HEK293 (cell line): ENCODE data around the gene ADD1.

ENCODE experiments used
- MZF1 ChIP-seq: fragments of 450-650 bp; formaldehyde crosslinking; IDR thresholded peaks from 2 replicates; pipeline ENCODE4 v1.5.1; 2017; ENCODE audit warnings: missing biosample characterization, missing genetic modification characterization, borderline replicate concordance
- SP7 ChIP-seq: fragments of 450-650 bp; formaldehyde crosslinking; IDR thresholded peaks from 2 replicates; pipeline ENCODE4 v1.5.1; 2016; ENCODE audit warnings: missing biosample characterization, missing genetic modification characterization
- ZNF121 ChIP-seq: fragments of 450-650 bp; formaldehyde crosslinking; IDR thresholded peaks from 2 replicates; pipeline ENCODE4 v1.5.1; 2016; ENCODE audit warnings: missing biosample characterization, missing genetic modification characterization
- ZNF174 ChIP-seq: fragments of 450-650 bp; formaldehyde crosslinking; IDR thresholded peaks from 2 replicates; pipeline ENCODE4 v1.5.0; 2017; ENCODE audit warnings: missing biosample characterization, mild to moderate bottlenecking, missing genetic modification characterization
- ZNF24 ChIP-seq: fragments of 450-650 bp; formaldehyde crosslinking; IDR thresholded peaks from 2 replicates; pipeline ENCODE4 v1.5.1; 2016; ENCODE audit warnings: missing biosample characterization, missing genetic modification characterization
- ZNF529 ChIP-seq: fragments of 450-650 bp; formaldehyde crosslinking; IDR thresholded peaks from 2 replicates; pipeline ENCODE4 v1.5.1; 2017; ENCODE audit warnings: missing genetic modification characterization, missing biosample characterization; ENCODE audit not compliant: insufficient replicate concordance
- ZNF596 ChIP-seq: fragments of 450-650 bp; IDR thresholded peaks from 2 replicates; pipeline ENCODE4 v1.5.0; 2018; ENCODE audit warnings: missing biosample characterization, mild to moderate bottlenecking, missing genetic modification characterization, moderate library complexity
- ZNF621 ChIP-seq: fragments of 450-650 bp; formaldehyde crosslinking; IDR thresholded peaks from 2 replicates; pipeline ENCODE4 v1.5.1; 2017; ENCODE audit warnings: missing biosample characterization, missing genetic modification characterization
- ZNF777 ChIP-seq: fragments of 450-650 bp; formaldehyde crosslinking; IDR thresholded peaks from 2 replicates; pipeline ENCODE4 v1.5.1; 2017; ENCODE audit warnings: missing biosample characterization, missing genetic modification characterization, borderline replicate concordance
- TF ChIP-seq, protein P1 (sequence below): fragments of 450-650 bp; formaldehyde crosslinking; IDR thresholded peaks from 2 replicates; pipeline ENCODE4 v1.5.1; 2016; ENCODE audit warnings: missing biosample characterization, missing genetic modification characterization
- TF ChIP-seq, protein P2 (sequence below): fragments of 450-650 bp; formaldehyde crosslinking; IDR thresholded peaks from 2 replicates; pipeline ENCODE4 v1.5.1; 2016; ENCODE audit warnings: missing biosample characterization, missing genetic modification characterization
- TF ChIP-seq, protein P3 (sequence below): fragments of 450-650 bp; formaldehyde crosslinking; IDR thresholded peaks from 2 replicates; pipeline ENCODE4 v1.5.1; 2016; ENCODE audit warnings: missing biosample characterization, missing genetic modification characterization, low read depth
- TF ChIP-seq, protein P4 (sequence below): fragments of 450-650 bp; formaldehyde crosslinking; conservative IDR thresholded peaks from 2 replicates; pipeline ENCODE4 v1.5.1; 2016; ENCODE audit warnings: low read depth, missing biosample characterization, missing genetic modification characterization

DNA sequence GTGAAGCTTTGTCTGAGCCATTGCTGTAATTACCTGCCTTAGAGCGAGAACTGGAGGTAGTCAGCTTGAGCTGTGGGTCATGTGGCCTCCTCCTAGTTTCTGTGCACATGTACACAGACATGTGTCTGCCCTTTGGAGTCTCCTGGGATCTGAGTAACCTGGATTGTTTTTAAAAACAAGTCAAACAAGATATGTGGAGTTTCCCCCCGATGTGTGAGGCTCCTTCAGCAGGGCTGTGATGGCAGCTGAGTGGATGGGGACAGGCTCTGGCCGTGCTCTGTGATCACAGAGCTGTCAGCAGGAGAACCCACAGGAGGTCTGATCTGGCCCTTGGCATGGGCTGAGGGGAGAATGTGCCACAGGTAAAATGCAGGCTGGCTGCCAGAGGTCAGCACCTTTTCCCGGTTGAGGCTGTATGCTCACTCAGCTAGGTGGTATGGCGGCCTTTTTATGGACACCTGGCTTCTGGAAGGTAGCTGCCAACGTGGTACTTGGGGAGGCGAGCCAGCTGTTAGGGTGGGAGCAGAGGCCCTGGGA is 81.2 kb downstream of the ADD1 start:
- TF ChIP-seq ZNF121 (tag by site-specific recombination): no peak
- TF ChIP-seq, protein P1, sequence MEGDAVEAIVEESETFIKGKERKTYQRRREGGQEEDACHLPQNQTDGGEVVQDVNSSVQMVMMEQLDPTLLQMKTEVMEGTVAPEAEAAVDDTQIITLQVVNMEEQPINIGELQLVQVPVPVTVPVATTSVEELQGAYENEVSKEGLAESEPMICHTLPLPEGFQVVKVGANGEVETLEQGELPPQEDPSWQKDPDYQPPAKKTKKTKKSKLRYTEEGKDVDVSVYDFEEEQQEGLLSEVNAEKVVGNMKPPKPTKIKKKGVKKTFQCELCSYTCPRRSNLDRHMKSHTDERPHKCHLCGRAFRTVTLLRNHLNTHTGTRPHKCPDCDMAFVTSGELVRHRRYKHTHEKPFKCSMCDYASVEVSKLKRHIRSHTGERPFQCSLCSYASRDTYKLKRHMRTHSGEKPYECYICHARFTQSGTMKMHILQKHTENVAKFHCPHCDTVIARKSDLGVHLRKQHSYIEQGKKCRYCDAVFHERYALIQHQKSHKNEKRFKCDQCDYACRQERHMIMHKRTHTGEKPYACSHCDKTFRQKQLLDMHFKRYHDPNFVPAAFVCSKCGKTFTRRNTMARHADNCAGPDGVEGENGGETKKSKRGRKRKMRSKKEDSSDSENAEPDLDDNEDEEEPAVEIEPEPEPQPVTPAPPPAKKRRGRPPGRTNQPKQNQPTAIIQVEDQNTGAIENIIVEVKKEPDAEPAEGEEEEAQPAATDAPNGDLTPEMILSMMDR (tag by site-specific recombination): no peak
- TF ChIP-seq MZF1 (tag by site-specific recombination): no peak
- no peak for TF ChIP-seq ZNF24 (tag by site-specific recombination)
- TF ChIP-seq ZNF596: no peak
- no peak for TF ChIP-seq ZNF621 (tag by site-specific recombination)
- TF ChIP-seq SP7 (tag by site-specific recombination): no peak
- TF ChIP-seq, protein P2, sequence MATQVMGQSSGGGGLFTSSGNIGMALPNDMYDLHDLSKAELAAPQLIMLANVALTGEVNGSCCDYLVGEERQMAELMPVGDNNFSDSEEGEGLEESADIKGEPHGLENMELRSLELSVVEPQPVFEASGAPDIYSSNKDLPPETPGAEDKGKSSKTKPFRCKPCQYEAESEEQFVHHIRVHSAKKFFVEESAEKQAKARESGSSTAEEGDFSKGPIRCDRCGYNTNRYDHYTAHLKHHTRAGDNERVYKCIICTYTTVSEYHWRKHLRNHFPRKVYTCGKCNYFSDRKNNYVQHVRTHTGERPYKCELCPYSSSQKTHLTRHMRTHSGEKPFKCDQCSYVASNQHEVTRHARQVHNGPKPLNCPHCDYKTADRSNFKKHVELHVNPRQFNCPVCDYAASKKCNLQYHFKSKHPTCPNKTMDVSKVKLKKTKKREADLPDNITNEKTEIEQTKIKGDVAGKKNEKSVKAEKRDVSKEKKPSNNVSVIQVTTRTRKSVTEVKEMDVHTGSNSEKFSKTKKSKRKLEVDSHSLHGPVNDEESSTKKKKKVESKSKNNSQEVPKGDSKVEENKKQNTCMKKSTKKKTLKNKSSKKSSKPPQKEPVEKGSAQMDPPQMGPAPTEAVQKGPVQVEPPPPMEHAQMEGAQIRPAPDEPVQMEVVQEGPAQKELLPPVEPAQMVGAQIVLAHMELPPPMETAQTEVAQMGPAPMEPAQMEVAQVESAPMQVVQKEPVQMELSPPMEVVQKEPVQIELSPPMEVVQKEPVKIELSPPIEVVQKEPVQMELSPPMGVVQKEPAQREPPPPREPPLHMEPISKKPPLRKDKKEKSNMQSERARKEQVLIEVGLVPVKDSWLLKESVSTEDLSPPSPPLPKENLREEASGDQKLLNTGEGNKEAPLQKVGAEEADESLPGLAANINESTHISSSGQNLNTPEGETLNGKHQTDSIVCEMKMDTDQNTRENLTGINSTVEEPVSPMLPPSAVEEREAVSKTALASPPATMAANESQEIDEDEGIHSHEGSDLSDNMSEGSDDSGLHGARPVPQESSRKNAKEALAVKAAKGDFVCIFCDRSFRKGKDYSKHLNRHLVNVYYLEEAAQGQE: no peak
- TF ChIP-seq, protein P3, sequence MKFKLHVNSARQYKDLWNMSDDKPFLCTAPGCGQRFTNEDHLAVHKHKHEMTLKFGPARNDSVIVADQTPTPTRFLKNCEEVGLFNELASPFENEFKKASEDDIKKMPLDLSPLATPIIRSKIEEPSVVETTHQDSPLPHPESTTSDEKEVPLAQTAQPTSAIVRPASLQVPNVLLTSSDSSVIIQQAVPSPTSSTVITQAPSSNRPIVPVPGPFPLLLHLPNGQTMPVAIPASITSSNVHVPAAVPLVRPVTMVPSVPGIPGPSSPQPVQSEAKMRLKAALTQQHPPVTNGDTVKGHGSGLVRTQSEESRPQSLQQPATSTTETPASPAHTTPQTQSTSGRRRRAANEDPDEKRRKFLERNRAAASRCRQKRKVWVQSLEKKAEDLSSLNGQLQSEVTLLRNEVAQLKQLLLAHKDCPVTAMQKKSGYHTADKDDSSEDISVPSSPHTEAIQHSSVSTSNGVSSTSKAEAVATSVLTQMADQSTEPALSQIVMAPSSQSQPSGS (tag by site-specific recombination): no peak
- no peak for TF ChIP-seq ZNF529 (tag by site-specific recombination)
- TF ChIP-seq, protein P4, sequence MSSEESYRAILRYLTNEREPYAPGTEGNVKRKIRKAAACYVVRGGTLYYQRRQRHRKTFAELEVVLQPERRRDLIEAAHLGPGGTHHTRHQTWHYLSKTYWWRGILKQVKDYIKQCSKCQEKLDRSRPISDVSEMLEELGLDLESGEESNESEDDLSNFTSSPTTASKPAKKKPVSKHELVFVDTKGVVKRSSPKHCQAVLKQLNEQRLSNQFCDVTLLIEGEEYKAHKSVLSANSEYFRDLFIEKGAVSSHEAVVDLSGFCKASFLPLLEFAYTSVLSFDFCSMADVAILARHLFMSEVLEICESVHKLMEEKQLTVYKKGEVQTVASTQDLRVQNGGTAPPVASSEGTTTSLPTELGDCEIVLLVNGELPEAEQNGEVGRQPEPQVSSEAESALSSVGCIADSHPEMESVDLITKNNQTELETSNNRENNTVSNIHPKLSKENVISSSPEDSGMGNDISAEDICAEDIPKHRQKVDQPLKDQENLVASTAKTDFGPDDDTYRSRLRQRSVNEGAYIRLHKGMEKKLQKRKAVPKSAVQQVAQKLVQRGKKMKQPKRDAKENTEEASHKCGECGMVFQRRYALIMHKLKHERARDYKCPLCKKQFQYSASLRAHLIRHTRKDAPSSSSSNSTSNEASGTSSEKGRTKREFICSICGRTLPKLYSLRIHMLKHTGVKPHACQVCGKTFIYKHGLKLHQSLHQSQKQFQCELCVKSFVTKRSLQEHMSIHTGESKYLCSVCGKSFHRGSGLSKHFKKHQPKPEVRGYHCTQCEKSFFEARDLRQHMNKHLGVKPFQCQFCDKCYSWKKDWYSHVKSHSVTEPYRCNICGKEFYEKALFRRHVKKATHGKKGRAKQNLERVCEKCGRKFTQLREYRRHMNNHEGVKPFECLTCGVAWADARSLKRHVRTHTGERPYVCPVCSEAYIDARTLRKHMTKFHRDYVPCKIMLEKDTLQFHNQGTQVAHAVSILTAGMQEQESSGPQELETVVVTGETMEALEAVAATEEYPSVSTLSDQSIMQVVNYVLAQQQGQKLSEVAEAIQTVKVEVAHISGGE (tag by site-specific recombination): no peak
- TF ChIP-seq ZNF174 (tag by site-specific recombination): no peak
- no peak for TF ChIP-seq ZNF777 (tag by site-specific recombination)
